Right ventricle myocardium superior (tissue), 1 donor: Measurements from ENCODE around the gene VMAC. TPM values are rescaled to one million over a fixed set of nuclear protein-coding genes. Genes with fewer than 3 reads are reported as not detected.

ENCODE experiments used
- ATAC-seq: fragments of 200-7000 bp; cut with Tn5 transposase; one replicate; pipeline ENCODE4 v1.9.1; 2020; ENCODE audit warnings: mild to moderate bottlenecking; ENCODE audit not compliant: poor library complexity
- DNase-seq: peaks from one replicate; pipeline ENCODE4 v3.0.0-alpha.2; 2020
- intact Hi-C: fragments of 100-400 bp; cut with DNase I; formaldehyde crosslinking; loops from one replicate; pipeline ENCODE4 v1.11.2; 2022
- total RNA-seq: library from RNA; stranded (reverse); fragmentation: NEBNext Ultra II Directional; extraction: Animal tissue kit (Norgen Biotek cat#: 25700); gene quantifications from one replicate; pipeline ENCODE4 v1.2.1, GENCODE V29; 2021
- donor health status: DM: no; HTN: yes; CAD: no; lungs with severe emphysema.

VMAC gene
- total RNA-seq, 1 donor from 2014 or later: 2.1 TPM

- intact Hi-C loops: no loop called here
- ATAC-seq: no peak
Measured at GRCh38 chr19:5921516-5922160, 17.0 kb downstream of the VMAC start.

GRCh38 chr19:5922161-5922545, 17.5 kb downstream of the VMAC start:
- ATAC-seq (no peak), DNase-seq (no peak)
- intact Hi-C loops: no loop called here

More at GRCh38 chr19:5921516-5922160, 17.0 kb downstream of the VMAC start:
- no peak for DNase-seq

- DNase-seq: peak; percentile 28
- ATAC-seq: no peak
- intact Hi-C loops: no loop called here
Measured at GRCh38 chr19:5923356-5923755, 18.7 kb downstream of the VMAC start.

GRCh38 chr19:5925830-5926427, 21.3 kb downstream of the VMAC start:
- no peak for ATAC-seq
- no peak for DNase-seq
- intact Hi-C loops: no loop called here

GRCh38 chr19:5926641-5927440, 22.2 kb downstream of the VMAC start:
- intact Hi-C loops: no loop called here
- peak; percentile 68 for DNase-seq
- peak; percentile 79 for ATAC-seq

GRCh38 chr19:5927441-5927821, 22.8 kb downstream of the VMAC start:
- DNase-seq (no peak), ATAC-seq (no peak)
- intact Hi-C loops: no loop called here

- DNase-seq: no peak
- ATAC-seq: no peak
- intact Hi-C loops: no loop called here
Measured at GRCh38 chr19:5929179-5929578, 24.5 kb downstream of the VMAC start.

GRCh38 chr19:5929625-5930024, 25.0 kb downstream of the VMAC start:
- intact Hi-C loops: no loop called here
- ATAC-seq (no peak), DNase-seq (no peak)

GRCh38 chr19:5931251-5931650, 26.6 kb downstream of the VMAC start:
- intact Hi-C loops: no loop called here
- DNase-seq (no peak), ATAC-seq (no peak)

GRCh38 chr19:5932146-5932545, 27.5 kb downstream of the VMAC start:
- ATAC-seq (no peak), DNase-seq (no peak)
- intact Hi-C loops: no loop called here

GRCh38 chr19:5932609-5933262, 28.1 kb downstream of the VMAC start:
- DNase-seq (no peak), ATAC-seq (no peak)
- intact Hi-C loops: no loop called here

- ATAC-seq: no peak
- intact Hi-C loops: no loop called here
- no peak for DNase-seq
Measured at GRCh38 chr19:5933391-5934068, 28.9 kb downstream of the VMAC start.

- no peak for ATAC-seq
- intact Hi-C loops: no loop called here
- DNase-seq: no peak
Measured at GRCh38 chr19:5934069-5934401, 29.4 kb downstream of the VMAC start.

- DNase-seq (no peak), ATAC-seq (peak; percentile 45)
- intact Hi-C loops: no loop called here
Measured at GRCh38 chr19:5934774-5935472, 30.3 kb downstream of the VMAC start.

- DNase-seq: no peak
- ATAC-seq: peak; percentile 32
- intact Hi-C loops: no loop called here
Measured at GRCh38 chr19:5935473-5936291, 31.0 kb downstream of the VMAC start.

GRCh38 chr19:5936292-5936592, 31.6 kb downstream of the VMAC start:
- no peak for ATAC-seq
- intact Hi-C loops: no loop called here
- DNase-seq: no peak

GRCh38 chr19:5937550-5937949, 32.9 kb downstream of the VMAC start:
- no peak for ATAC-seq
- intact Hi-C loops: no loop called here
- DNase-seq: no peak
